GM12878 (cell line): Measurements from ENCODE around the gene SIRT7. TPM values are rescaled to one million over a fixed set of nuclear protein-coding genes. Genes with fewer than 3 reads are reported as not detected.
A peak's percentile ranks its signal among the peaks of the same experiment; 100 is the strongest.

Experiments
- ATF7 ChIP-seq: fragments of 450-650 bp; IDR thresholded peaks from 2 replicates; pipeline ENCODE4 v1.6.1; 2016; ENCODE audit warnings: low read depth, mild to moderate bottlenecking
- E4F1 ChIP-seq: fragments of 450-650 bp; IDR thresholded peaks from 2 replicates; pipeline ENCODE4 v1.6.1; 2018; ENCODE audit warnings: borderline replicate concordance, mild to moderate bottlenecking; ENCODE audit not compliant: partially characterized antibody
- IKZF2 ChIP-seq, 2 experiments: fragments of 450-650 bp; IDR thresholded peaks; 2 replicates each; pipeline ENCODE4 v1.6.1; 2017; ENCODE audit warnings: mild to moderate bottlenecking in 2 of 2, moderate library complexity in 2 of 2
- MXI1 ChIP-seq: fragments of 150-350 bp; IDR thresholded peaks from 2 replicates; pipeline ENCODE4 v1.6.1; 2011; ENCODE audit warnings: low read depth, mild to moderate bottlenecking, inconsistent platforms, low read length, improper control_type of control experiment
- POLR2AphosphoS2 ChIP-seq: IDR thresholded peaks from 2 replicates; pipeline ENCODE4 v1.6.1; 2011; ENCODE audit warnings: low read depth, mild to moderate bottlenecking, low read length, improper control_type of control experiment, moderate library complexity
- RBBP5 ChIP-seq: fragments of 200-600 bp; sonication (generic); conservative IDR thresholded peaks from 2 replicates; pipeline ENCODE4 v1.6.1; 2016
- SP1 ChIP-seq: IDR thresholded peaks from one replicate; pipeline ENCODE4 v1.6.1; 2011; ENCODE audit warnings: low read depth, low read length
- WRNIP1 ChIP-seq: IDR thresholded peaks from 2 replicates; pipeline ENCODE4 v1.6.1; 2011; ENCODE audit warnings: low read depth, low read length, improper control_type of control experiment, borderline replicate concordance
- polyA plus RNA-seq, 11 experiments: library from polyadenylated mRNA; depleted of rRNA in 4 of 11; unstranded in 6 of 11; stranded (reverse) in 5 of 11; fragments of >200 nt; fragmentation: Nextera tagmentation in 4 of 11; fragmentation: Illumina TruSeq in 1 of 11; extraction: Ambion mirVana in 4 of 11; extraction: Trizol in 1 of 11; gene quantifications; 1 replicate in 1 of 11; 2 replicates in 10 of 11; pipeline versions ENCODE4 v1.2.1 to v1.2.3, GENCODE V29; 2011 to 2016; ENCODE audit warnings: inconsistent platforms in 2 of 11, missing spikeins in 2 of 11, low read depth in 1 of 11
- total RNA-seq, 4 experiments: library from RNA; depleted of rRNA in 3 of 4; stranded (reverse); fragments of >200 nt in 3 of 4; fragmentation: Illumina TruSeq in 1 of 4; extraction: Trizol in 1 of 4; gene quantifications; 2 replicates each; pipeline versions ENCODE4 v1.2.1 to v1.2.3, GENCODE V29; 2013 to 2021

SIRT7 gene
- total and polyA plus RNA-seq, 10 of the 15 experiments (the other 5 are each of a cell fraction or from before 2014, with no cell fraction given): 1.2 to 56.2 (median 22.7) TPM

- TF ChIP-seq E4F1 (no peak), POLR2AphosphoS2 (no peak; the same call in 1 of the 2 replicates), RBBP5 (no peak), MXI1 (0 out of 2 replicates have a peak, but pooled peaks have one; percentile 31), ATF7 (no peak), SP1 (no peak), IKZF2 (IDR thresholded peaks at IDR 0.05) (no peak), WRNIP1 (no peak)
Measured at GRCh38 chr17:81869221-81870130, 48.5 kb downstream of the SIRT7 start (continued).
